HG02938 (cell line): ENCODE measurements around the gene USP17L25.
"Not testable (repeated sequence)": the region's sequence is repeated elsewhere in the genome, so short reads cannot be mapped to it uniquely, and the experiment has no call there.

Experiments
- ATAC-seq: cut with Tn5 transposase; IDR thresholded peaks from one replicate; pipeline ENCODE4 v1.9.1; 2021; ENCODE audit warnings: mild to moderate bottlenecking, moderate library complexity; ENCODE audit not compliant: unreplicated experiment

USP17L25 gene

GRCh38 chr4:9329611-9330010 is at the start of gene USP17L25:
Gene USP17L25 (plus strand): TSS chr4:9329911. CDS start chr4:9329911, 0 bp downstream.
- ATAC-seq, result not testable (repeated sequence)

- not testable (repeated sequence) for ATAC-seq
These were observed 5.5 kb upstream of the USP17L25 start for GRCh38 chr4:9324191-9324590.

GRCh38 chr4:9324865-9325264 is 4.8 kb upstream of the USP17L25 start, which contains the start of gene USP17L24:
Gene USP17L24 (plus strand): TSS chr4:9325165. CDS start chr4:9325165, 0 bp downstream.
- ATAC-seq, result not testable (repeated sequence)

GRCh38 chr4:9334358-9334757 is 4.6 kb downstream of the USP17L25 start, which contains the start of gene USP17L26:
Gene USP17L26 (plus strand): TSS chr4:9334658. CDS start chr4:9334658, 0 bp downstream.
- not testable (repeated sequence) for ATAC-seq

- ATAC-seq, result not testable (repeated sequence)
These were observed 9.4 kb downstream of the USP17L25 start, which contains the start of gene USP17L5 for GRCh38 chr4:9339103-9339502. Gene USP17L5 (plus strand): TSS chr4:9339403. CDS start chr4:9339403, 0 bp downstream.

GRCh38 chr4:9343848-9344247 is 14.1 kb downstream of the USP17L25 start, which contains the start of gene USP17L27:
Gene USP17L27 (plus strand): TSS chr4:9344148. CDS start chr4:9344148, 0 bp downstream.
- ATAC-seq, result not testable (repeated sequence)

GRCh38 chr4:9348593-9348992 is 18.9 kb downstream of the USP17L25 start, which contains the start of gene USP17L28:
Gene USP17L28 (plus strand): TSS chr4:9348893. CDS start chr4:9348893, 0 bp downstream.
- ATAC-seq, result not testable (repeated sequence)

- ATAC-seq, result not testable (repeated sequence)
These were observed 21.2 kb downstream of the USP17L25 start for GRCh38 chr4:9350866-9351265.

- not testable (repeated sequence) for ATAC-seq
These were observed 23.6 kb downstream of the USP17L25 start, which contains the start of gene USP17L29 for GRCh38 chr4:9353338-9353737. Gene USP17L29 (plus strand): TSS chr4:9353638. CDS start chr4:9353638, 0 bp downstream.

GRCh38 chr4:9362829-9363228 is 33.1 kb downstream of the USP17L25 start, which contains the start of gene USP17L30:
Gene USP17L30 (plus strand): TSS chr4:9363129. CDS start chr4:9363129, 0 bp downstream.
- ATAC-seq, result not testable (repeated sequence)

GRCh38 chr4:9379881-9380280 is 50.2 kb downstream of the USP17L25 start:
- not testable (repeated sequence) for ATAC-seq
